Kasumi-1 (cell line): ENCODE measurements around the gene ELP2.

Experiments used
- DNase-seq, 2 experiments: peaks; one replicate each; lab custom pipeline; 2025; lab: John Stamatoyannopoulos, UW

ELP2 gene

DNA sequence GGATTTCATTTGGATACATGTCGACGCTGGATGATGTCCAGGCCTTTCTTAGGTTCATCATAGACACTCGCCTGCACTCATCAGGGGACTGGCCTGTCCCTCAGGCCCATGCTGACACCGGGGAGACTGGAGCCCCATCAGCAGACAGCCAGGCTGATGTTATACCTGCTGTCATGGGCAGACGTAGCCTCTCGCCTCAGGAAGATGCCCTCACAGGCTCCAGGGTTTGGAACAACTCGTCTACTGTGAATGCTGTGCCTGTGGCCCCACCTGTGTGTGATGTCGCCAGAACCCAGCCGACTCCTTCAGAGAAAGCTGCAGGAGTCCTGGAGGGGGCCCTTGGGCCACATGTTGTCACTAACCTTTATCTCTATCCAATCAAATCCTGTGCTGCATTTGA is 85.9 kb downstream of the ELP2 start:
- no peak for DNase-seq

DNA sequence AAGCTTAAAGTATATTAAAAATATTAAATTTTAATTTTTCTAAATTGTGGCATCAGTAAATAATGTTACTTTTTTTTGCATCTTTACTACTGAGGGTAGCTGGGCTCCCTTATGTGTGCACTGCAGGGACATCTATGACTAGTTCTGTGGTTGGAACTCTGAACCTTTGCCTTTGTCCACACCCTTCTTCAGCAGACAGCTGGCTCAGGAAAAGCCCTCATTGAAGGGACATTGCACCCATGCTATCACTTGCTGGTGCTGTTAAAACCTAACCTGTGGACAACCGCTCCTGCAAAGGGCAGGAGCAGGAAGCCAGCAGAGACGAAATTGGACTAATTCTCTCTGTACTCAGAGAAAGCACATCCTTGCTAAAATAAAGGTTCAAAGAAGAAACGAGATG is 87.6 kb downstream of the ELP2 start:
- no peak for DNase-seq

DNA sequence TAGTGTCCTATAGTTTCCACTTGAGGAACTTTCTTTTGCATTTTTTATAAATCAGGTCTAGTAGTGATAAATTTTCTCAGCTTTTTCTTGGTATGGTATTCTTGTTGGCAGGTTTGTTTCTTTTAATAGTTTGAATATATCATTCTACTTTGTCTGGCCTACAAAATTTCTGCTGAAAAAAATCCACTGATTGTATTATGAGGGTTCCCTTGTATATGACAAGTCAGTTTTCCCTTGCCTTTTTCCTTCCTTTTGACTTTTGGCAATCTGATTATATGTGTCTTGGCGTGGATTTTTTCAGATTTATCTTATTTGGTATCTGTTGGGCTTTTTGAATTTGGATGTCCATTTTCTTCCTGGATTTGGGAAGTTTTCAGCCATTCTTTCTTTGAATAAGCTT is 99.5 kb downstream of the ELP2 start:
- DNase-seq = no peak
